H9 (cell line): ENCODE data around the gene DYRK1B. TPM values are rescaled to one million over a fixed set of nuclear protein-coding genes. Genes with fewer than 3 reads are reported as not detected.

ENCODE experiments used
- DNase-seq: peaks from one replicate; pipeline ENCODE4 v3.0.0-alpha.2; 2017
- H2AFZ ChIP-seq: one replicate; pipeline ENCODE4 v1.6.1; 2013; ENCODE audit warnings: mild to moderate bottlenecking, low read length, control low read depth, moderate library complexity
- H2AK5ac ChIP-seq: 2 replicates; pipeline ENCODE4 v1.6.1; 2013; ENCODE audit warnings: low read length, control low read depth, mixed read lengths; ENCODE audit not compliant: insufficient read length
- H2BK120ac ChIP-seq: one replicate; pipeline ENCODE4 v1.6.1; 2013; ENCODE audit warnings: low read depth, mild to moderate bottlenecking, low read length, control low read depth, inconsistent platforms; ENCODE audit not compliant: poor library complexity, severe bottlenecking
- H2BK12ac ChIP-seq: 2 replicates; pipeline ENCODE4 v1.6.1; 2013; ENCODE audit warnings: low read length, control low read depth, mixed read lengths, low read depth; ENCODE audit not compliant: insufficient read length
- H2BK15ac ChIP-seq: 2 replicates; pipeline ENCODE4 v1.6.1; 2013; ENCODE audit warnings: low read depth, low read length, control low read depth
- H2BK20ac ChIP-seq: one replicate; pipeline ENCODE4 v1.6.1; 2013; ENCODE audit warnings: low read depth, mild to moderate bottlenecking, low read length, control low read depth, inconsistent platforms; ENCODE audit not compliant: poor library complexity, severe bottlenecking
- H2BK5ac ChIP-seq: 2 replicates; pipeline ENCODE4 v1.6.1; 2013; ENCODE audit warnings: low read length, control low read depth, mixed read lengths; ENCODE audit not compliant: insufficient read length
- H3K14ac ChIP-seq: 2 replicates; pipeline ENCODE4 v1.6.1; 2013; ENCODE audit warnings: low read length, control low read depth; ENCODE audit not compliant: insufficient read depth
- H3K18ac ChIP-seq: 2 replicates; pipeline ENCODE4 v1.6.1; 2013; ENCODE audit warnings: low read depth, mild to moderate bottlenecking, mixed read lengths, low read length, control low read depth; ENCODE audit not compliant: insufficient read length
- H3K23ac ChIP-seq: 2 replicates; pipeline ENCODE4 v1.6.1; 2013; ENCODE audit warnings: low read length, control low read depth, mixed read lengths, low read depth; ENCODE audit not compliant: insufficient read length
- H3K23me2 ChIP-seq: 2 replicates; pipeline ENCODE4 v1.6.1; 2013; ENCODE audit warnings: low read depth, mild to moderate bottlenecking, mixed read lengths, low read length, control low read depth; ENCODE audit not compliant: insufficient read length, poor library complexity, severe bottlenecking
- H3K27ac ChIP-seq: 2 replicates; pipeline ENCODE4 v1.5.1; 2013; ENCODE audit warnings: low read length, control low read depth, mixed read lengths, low read depth; ENCODE audit not compliant: insufficient read length
- H3K27me3 ChIP-seq: 2 replicates; pipeline ENCODE4 v1.6.1; 2013; ENCODE audit warnings: low read length, control low read depth, inconsistent platforms; ENCODE audit not compliant: insufficient read depth
- H3K4ac ChIP-seq: 2 replicates; pipeline ENCODE4 v1.6.1; 2013; ENCODE audit warnings: low read depth, mild to moderate bottlenecking, control low read depth, inconsistent platforms, low read length, moderate library complexity
- H3K4me1 ChIP-seq: 2 replicates; pipeline ENCODE4 v1.6.1; 2013; ENCODE audit warnings: low read length, control low read depth, inconsistent platforms; ENCODE audit not compliant: insufficient read depth
- H3K4me2 ChIP-seq: 2 replicates; pipeline ENCODE4 v1.6.1; 2013; ENCODE audit warnings: low read length, control low read depth, mixed read lengths; ENCODE audit not compliant: insufficient read length, insufficient read depth
- H3K56ac ChIP-seq: 2 replicates; pipeline ENCODE4 v1.6.1; 2013; ENCODE audit warnings: low read depth, mild to moderate bottlenecking, mixed read lengths, low read length, control low read depth; ENCODE audit not compliant: insufficient read length
- H3K79me1 ChIP-seq: 2 replicates; pipeline ENCODE4 v1.6.1; 2013; ENCODE audit warnings: low read depth, mild to moderate bottlenecking, moderate library complexity, low read length, control low read depth, inconsistent platforms; ENCODE audit not compliant: insufficient read depth, poor library complexity, severe bottlenecking
- H3K79me2 ChIP-seq: 2 replicates; pipeline ENCODE4 v1.6.1; 2013; ENCODE audit warnings: low read length, control low read depth, inconsistent platforms; ENCODE audit not compliant: insufficient read depth
- H3K9ac ChIP-seq: 2 replicates; pipeline ENCODE4 v1.6.1; 2013; ENCODE audit warnings: low read length, control low read depth, mixed read lengths; ENCODE audit not compliant: insufficient read length; ENCODE audit errors: extremely low read depth
- H3K9me3 ChIP-seq: one replicate; pipeline ENCODE4 v1.6.1; 2013; ENCODE audit warnings: low read depth, low read length, inconsistent platforms; ENCODE audit not compliant: control insufficient read depth
- H3T11ph ChIP-seq: one replicate; pipeline ENCODE4 v1.6.1; 2013; ENCODE audit warnings: mild to moderate bottlenecking, low read length, control low read depth, inconsistent platforms
- H4K20me1 ChIP-seq: one replicate; pipeline ENCODE4 v1.6.1; 2013; ENCODE audit not compliant: control insufficient read depth, insufficient read length, insufficient read depth
- H4K5ac ChIP-seq: 2 replicates; pipeline ENCODE4 v1.6.1; 2013; ENCODE audit warnings: low read depth, mild to moderate bottlenecking, mixed read lengths, low read length, control low read depth; ENCODE audit not compliant: insufficient read length
- H4K8ac ChIP-seq: replicated peaks from 2 replicates; pipeline ENCODE4 v1.6.1; 2013; ENCODE audit warnings: low read length, control low read depth, mixed read lengths, low read depth; ENCODE audit not compliant: insufficient read length
- H4K91ac ChIP-seq: 2 replicates; pipeline ENCODE4 v1.6.1; 2013; ENCODE audit warnings: low read depth, mild to moderate bottlenecking, moderate library complexity, mixed read lengths, low read length, control low read depth; ENCODE audit not compliant: insufficient read length
- H3K27ac Mint-ChIP-seq, 3 experiments: 2 replicates in 2 of 3; 3 replicates in 1 of 3; pipeline ENCODE4 v1.8.0; 2020 to 2021; ENCODE audit warnings: mixed read lengths in 3 of 3, mild to moderate bottlenecking in 1 of 3, moderate library complexity in 1 of 3
- H3K27me3 Mint-ChIP-seq: 2 replicates; pipeline ENCODE4 v1.8.0; 2021; ENCODE audit warnings: low read depth, mild to moderate bottlenecking, moderate library complexity, mixed read lengths
- H3K36me3 Mint-ChIP-seq, 3 experiments: 2 replicates in 2 of 3; 3 replicates in 1 of 3; pipeline ENCODE4 v1.8.0; 2020 to 2021; ENCODE audit warnings: low read depth in 3 of 3, mixed read lengths in 3 of 3; ENCODE audit not compliant: insufficient read depth in 1 of 3
- H3K4me1 Mint-ChIP-seq, 2 experiments: 2 replicates each; pipeline ENCODE4 v1.8.0; 2020; ENCODE audit warnings: mixed read lengths in 2 of 2
- H3K4me3 Mint-ChIP-seq, 2 experiments: 2 replicates in 1 of 2; 3 replicates in 1 of 2; pipeline ENCODE4 v1.8.0; 2020 to 2021; ENCODE audit warnings: mild to moderate bottlenecking in 2 of 2, mixed read lengths in 2 of 2, moderate library complexity in 1 of 2
- H3K9me3 Mint-ChIP-seq, 2 experiments: 2 replicates in 1 of 2; 3 replicates in 1 of 2; pipeline ENCODE4 v1.8.0; 2020; ENCODE audit warnings: mild to moderate bottlenecking in 2 of 2, mixed read lengths in 2 of 2, moderate library complexity in 1 of 2
- WGBS: extraction: QIAGEN DNeasy Blood & Tissue Kit; methylation state at CpG from one replicate; pipeline ENCODE4 v1.1.7; 2013; ENCODE audit warnings: missing lambda C conversion rate, low lambda C conversion rate, mixed read lengths; ENCODE audit not compliant: insufficient read length; ENCODE audit errors: extremely low coverage; 5-methylcytosine and 5-hydroxymethylcytosine counted together
- total RNA-seq: library from RNA; stranded (reverse); gene quantifications from 2 replicates; pipeline ENCODE4 v1.2.1, GENCODE V29; 2021
- TF ChIP-seq, protein P1 (sequence below): fragments of 200-600 bp; sonication (generic); conservative IDR thresholded peaks from 3 replicates; pipeline ENCODE4 v1.8.0; 2021; ENCODE audit warnings: antibody characterized with exemption, mild to moderate bottlenecking

The DYRK1B gene
- total RNA-seq, 1 experiment from 2014 or later: 14.3 TPM

DNA sequence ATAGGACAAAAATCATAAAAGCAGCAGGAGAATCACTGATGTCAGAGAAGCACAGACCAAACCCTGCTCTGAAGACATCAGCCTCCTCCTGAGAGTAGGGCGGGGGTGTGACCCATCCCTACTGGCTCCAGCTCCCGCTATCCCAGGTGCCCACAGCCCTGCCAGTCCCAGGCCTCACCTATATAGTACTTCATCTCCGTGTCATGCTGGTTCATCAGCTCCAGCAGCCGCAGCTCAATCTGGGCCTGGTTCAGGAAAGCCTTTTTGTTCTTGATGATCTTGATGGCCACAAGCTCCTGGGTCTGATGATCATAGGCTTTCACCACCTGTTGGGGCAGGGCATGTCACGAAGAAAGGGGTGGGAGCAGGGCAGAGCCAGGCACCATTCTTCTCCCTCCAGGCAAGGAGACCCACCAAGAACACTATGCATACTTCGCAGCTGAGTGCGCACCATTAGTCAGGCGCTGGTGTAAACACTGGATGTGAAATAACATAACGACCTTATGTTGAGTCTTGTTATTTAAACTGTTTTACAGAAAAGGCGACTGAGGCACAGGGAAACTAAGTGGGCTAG, 4.2 kb downstream of the DYRK1B start:
- no peak overlapping the region for H3K4me2 ChIP-seq
- H2BK120ac ChIP-seq: no peak overlapping the region
- peaks cover 2% of the 10 kb centered on the region for H3K23me2 ChIP-seq
- H3K79me2 ChIP-seq: no peaks in the 10 kb centered on the region
- no peak overlapping the region for H3K23ac ChIP-seq
- Mint-ChIP-seq H3K9me3 (no peaks in the 10 kb centered on the region), H3K36me3 (peaks cover 18 to 55% (median 46%) of the 10 kb centered on the region in 3 experiments), H3K4me1 (peaks cover 21 to 23% of the 10 kb centered on the region in 2 experiments), H3K4me3 (no peak overlapping the region), H3K27ac (no peak overlapping the region), H3K27me3 (no peaks in the 10 kb centered on the region)
- TF ChIP-seq, protein P1, sequence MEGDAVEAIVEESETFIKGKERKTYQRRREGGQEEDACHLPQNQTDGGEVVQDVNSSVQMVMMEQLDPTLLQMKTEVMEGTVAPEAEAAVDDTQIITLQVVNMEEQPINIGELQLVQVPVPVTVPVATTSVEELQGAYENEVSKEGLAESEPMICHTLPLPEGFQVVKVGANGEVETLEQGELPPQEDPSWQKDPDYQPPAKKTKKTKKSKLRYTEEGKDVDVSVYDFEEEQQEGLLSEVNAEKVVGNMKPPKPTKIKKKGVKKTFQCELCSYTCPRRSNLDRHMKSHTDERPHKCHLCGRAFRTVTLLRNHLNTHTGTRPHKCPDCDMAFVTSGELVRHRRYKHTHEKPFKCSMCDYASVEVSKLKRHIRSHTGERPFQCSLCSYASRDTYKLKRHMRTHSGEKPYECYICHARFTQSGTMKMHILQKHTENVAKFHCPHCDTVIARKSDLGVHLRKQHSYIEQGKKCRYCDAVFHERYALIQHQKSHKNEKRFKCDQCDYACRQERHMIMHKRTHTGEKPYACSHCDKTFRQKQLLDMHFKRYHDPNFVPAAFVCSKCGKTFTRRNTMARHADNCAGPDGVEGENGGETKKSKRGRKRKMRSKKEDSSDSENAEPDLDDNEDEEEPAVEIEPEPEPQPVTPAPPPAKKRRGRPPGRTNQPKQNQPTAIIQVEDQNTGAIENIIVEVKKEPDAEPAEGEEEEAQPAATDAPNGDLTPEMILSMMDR: no peak
- no peak overlapping the region for H3K9ac ChIP-seq
- no peaks in the 10 kb centered on the region for H4K20me1 ChIP-seq
- no peak overlapping the region for H3K4ac ChIP-seq
- H4K5ac ChIP-seq: no peak overlapping the region
- no peaks in the 10 kb centered on the region for H3K9me3 ChIP-seq
- no peak overlapping the region for H4K91ac ChIP-seq
- H3K27me3 ChIP-seq: no peaks in the 10 kb centered on the region
- no peak overlapping the region for H4K8ac ChIP-seq
- H2AK5ac ChIP-seq: no peak overlapping the region
- no peak for DNase-seq
- H3K56ac ChIP-seq: no peak overlapping the region
- H2BK12ac ChIP-seq: no peak overlapping the region
- H3K18ac ChIP-seq: no peak overlapping the region
- H2AFZ ChIP-seq: no peak overlapping the region
- H3K27ac ChIP-seq: no peak overlapping the region
- WGBS: no CpG with 5 or more reads among the region's 10 CpGs
- H3K4me1 ChIP-seq: no peaks in the 10 kb centered on the region
- no peak overlapping the region for H2BK5ac ChIP-seq
- no peak overlapping the region for H3K14ac ChIP-seq
- no peak overlapping the region for H2BK15ac ChIP-seq
- H2BK20ac ChIP-seq: no peak overlapping the region
- no peak overlapping the region for H3T11ph ChIP-seq
- no peaks in the 10 kb centered on the region for H3K79me1 ChIP-seq
